ENCODE measurements around the gene GK. TPM values are rescaled to one million over a fixed set of nuclear protein-coding genes. Genes with fewer than 3 reads are reported as not detected.
"Not testable (repeated sequence)": the region's sequence is repeated elsewhere in the genome, so short reads cannot be mapped to it uniquely, and the experiment has no call there.

The GK gene
- total RNA-seq, 1 experiment from 2014 or later: 7.5 TPM

DNA sequence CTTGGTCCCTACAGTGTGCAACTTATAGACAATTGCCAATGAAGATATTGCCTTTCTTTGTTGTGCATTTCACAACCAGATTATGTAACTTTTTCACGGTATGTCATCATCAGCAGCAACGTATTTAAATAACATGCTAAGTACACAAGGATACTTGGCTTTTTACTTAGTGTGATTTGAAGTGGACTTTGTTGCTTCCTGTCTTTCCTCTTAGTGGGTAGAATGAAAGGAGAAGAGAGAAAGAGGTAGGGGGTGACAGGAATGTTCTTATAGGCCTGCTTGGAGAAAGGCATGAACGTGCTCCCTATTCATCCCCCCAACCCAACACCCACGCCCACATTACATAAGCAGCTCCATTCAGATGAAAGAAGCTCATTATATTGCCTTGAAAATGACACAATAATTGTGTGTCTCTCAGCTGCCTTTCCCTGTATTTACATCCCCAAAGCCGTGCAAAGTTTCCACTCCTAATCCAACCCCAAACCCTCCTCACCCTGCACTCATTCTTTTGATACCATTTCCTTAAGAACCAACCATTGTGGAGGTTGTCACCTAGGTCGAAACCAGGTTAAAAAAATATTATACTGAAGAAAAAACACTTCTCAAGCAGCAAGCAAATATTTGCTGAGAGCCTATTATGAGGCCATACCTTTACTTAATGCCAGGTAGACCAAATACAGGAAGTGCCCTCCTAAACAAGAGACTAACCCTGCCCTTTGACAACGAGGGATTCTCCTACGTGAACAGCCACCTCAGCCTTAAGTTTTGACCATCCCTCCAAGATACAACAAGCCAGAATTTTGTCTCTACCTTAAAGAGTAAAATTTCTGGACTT, 25.2 kb upstream of the GK start:
- no peak overlapping the region for H3K4me3 Mint-ChIP-seq

DNA sequence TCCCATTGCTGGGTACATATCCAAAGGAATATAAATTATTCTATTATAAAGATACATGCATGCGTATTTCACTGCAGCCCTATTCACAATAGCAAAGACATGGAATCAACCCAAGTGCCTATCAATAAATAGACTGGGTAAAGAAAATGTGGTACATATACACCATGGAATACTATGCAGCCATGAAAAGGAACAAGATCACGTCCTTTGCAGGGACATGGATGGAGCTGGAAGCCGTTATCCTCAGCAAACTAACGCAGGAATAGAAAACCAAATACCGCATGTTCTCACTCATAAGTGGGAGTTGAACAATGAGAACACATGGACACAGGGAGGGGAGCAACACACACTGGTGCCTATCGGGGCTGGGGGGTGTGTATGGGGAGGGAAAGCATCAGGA, 19.2 kb upstream of the GK start:
- ATAC-seq; H3K27ac Mint-ChIP-seq; H3K4me3 Mint-ChIP-seq; H3K27me3 Mint-ChIP-seq (ENCODE audit: low read depth); H3K9me3 Mint-ChIP-seq; CTCF ChIA-PET; DNase-seq (ENCODE audit: low spot score); POLR2A ChIA-PET; H3K36me3 Mint-ChIP-seq; H3K4me1 Mint-ChIP-seq: not testable (repeated sequence)

More for the DNA sequence above, 25.2 kb upstream of the GK start:
- Mint-ChIP-seq H3K4me1 (no peaks in the 10 kb centered on the region), H3K36me3 (no peaks in the 10 kb centered on the region), H3K27me3 (ENCODE audit: low read depth) (no peaks in the 10 kb centered on the region; the same call in 1 of the 2 replicates), H3K27ac (no peak overlapping the region), H3K9me3 (peaks cover 10% of the 10 kb centered on the region)
- TF ChIP-seq MXD4 (CRISPR knock-in tag; IDR thresholded peaks at IDR 0.05; ENCODE audit: borderline replicate concordance): no peak
- no peak for TF ChIP-seq CREB1 (CRISPR knock-in tag; IDR thresholded peaks at IDR 0.05)
- TF ChIP-seq GABPB1 (CRISPR knock-in tag; IDR thresholded peaks at IDR 0.05): peak; percentile 98
- CTCF ChIA-PET: no interaction called here
- DNase-seq (ENCODE audit: low spot score) (no peak), ATAC-seq (no peak)
- POLR2A ChIA-PET: no interaction called here

DNA sequence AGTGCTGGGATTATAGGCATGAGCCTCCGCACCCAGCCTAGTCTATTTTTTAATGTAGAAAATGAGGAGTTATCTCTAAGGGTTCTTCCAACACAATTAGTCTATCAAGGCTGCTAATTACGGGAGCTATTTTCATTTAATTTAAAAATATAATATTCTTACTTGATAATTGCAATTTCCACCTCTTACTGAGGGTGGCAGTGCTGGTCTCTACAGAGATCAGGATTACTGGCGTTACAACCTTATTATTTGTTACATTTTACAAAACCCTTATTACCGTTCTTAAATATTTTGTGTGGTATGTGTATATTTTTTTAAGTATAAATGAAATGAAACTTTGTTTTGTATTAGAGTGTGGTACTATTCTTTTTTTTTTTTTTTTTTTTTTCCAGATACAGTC, 17.6 kb upstream of the GK start:
- TF ChIP-seq, protein P1, sequence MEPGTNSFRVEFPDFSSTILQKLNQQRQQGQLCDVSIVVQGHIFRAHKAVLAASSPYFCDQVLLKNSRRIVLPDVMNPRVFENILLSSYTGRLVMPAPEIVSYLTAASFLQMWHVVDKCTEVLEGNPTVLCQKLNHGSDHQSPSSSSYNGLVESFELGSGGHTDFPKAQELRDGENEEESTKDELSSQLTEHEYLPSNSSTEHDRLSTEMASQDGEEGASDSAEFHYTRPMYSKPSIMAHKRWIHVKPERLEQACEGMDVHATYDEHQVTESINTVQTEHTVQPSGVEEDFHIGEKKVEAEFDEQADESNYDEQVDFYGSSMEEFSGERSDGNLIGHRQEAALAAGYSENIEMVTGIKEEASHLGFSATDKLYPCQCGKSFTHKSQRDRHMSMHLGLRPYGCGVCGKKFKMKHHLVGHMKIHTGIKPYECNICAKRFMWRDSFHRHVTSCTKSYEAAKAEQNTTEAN (CRISPR knock-in tag; IDR thresholded peaks at IDR 0.05): no peak
- TF ChIP-seq, protein P2, sequence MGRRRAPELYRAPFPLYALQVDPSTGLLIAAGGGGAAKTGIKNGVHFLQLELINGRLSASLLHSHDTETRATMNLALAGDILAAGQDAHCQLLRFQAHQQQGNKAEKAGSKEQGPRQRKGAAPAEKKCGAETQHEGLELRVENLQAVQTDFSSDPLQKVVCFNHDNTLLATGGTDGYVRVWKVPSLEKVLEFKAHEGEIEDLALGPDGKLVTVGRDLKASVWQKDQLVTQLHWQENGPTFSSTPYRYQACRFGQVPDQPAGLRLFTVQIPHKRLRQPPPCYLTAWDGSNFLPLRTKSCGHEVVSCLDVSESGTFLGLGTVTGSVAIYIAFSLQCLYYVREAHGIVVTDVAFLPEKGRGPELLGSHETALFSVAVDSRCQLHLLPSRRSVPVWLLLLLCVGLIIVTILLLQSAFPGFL (CRISPR knock-in tag; IDR thresholded peaks at IDR 0.05; ENCODE audit: borderline replicate concordance): no peak
- TF ChIP-seq ZNF416 (CRISPR knock-in tag; IDR thresholded peaks at IDR 0.05): no peak
- no peak for TF ChIP-seq NFE2L1 (CRISPR knock-in tag; IDR thresholded peaks at IDR 0.05)
- no peak for TF ChIP-seq ZNF317 (CRISPR knock-in tag; IDR thresholded peaks at IDR 0.05; ENCODE audit: borderline replicate concordance, low read depth)
- TF ChIP-seq, protein P3, sequence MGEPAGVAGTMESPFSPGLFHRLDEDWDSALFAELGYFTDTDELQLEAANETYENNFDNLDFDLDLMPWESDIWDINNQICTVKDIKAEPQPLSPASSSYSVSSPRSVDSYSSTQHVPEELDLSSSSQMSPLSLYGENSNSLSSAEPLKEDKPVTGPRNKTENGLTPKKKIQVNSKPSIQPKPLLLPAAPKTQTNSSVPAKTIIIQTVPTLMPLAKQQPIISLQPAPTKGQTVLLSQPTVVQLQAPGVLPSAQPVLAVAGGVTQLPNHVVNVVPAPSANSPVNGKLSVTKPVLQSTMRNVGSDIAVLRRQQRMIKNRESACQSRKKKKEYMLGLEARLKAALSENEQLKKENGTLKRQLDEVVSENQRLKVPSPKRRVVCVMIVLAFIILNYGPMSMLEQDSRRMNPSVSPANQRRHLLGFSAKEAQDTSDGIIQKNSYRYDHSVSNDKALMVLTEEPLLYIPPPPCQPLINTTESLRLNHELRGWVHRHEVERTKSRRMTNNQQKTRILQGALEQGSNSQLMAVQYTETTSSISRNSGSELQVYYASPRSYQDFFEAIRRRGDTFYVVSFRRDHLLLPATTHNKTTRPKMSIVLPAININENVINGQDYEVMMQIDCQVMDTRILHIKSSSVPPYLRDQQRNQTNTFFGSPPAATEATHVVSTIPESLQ (CRISPR knock-in tag; IDR thresholded peaks at IDR 0.05): no peak
- TF ChIP-seq, protein P4, sequence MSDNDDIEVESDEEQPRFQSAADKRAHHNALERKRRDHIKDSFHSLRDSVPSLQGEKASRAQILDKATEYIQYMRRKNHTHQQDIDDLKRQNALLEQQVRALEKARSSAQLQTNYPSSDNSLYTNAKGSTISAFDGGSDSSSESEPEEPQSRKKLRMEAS (CRISPR knock-in tag; IDR thresholded peaks at IDR 0.05): no peak
- TF ChIP-seq ZNF121 (CRISPR knock-in tag; IDR thresholded peaks at IDR 0.05): no peak
- TF ChIP-seq RORB (CRISPR knock-in tag; IDR thresholded peaks at IDR 0.05): no peak
- TF ChIP-seq GRHL2 (CRISPR knock-in tag; IDR thresholded peaks at IDR 0.05; ENCODE audit: insufficient replicate concordance, severe bottlenecking): no peak
- TF ChIP-seq ESRRA (CRISPR knock-in tag; IDR thresholded peaks at IDR 0.05; ENCODE audit: borderline replicate concordance): no peak
- TF ChIP-seq, protein P5, sequence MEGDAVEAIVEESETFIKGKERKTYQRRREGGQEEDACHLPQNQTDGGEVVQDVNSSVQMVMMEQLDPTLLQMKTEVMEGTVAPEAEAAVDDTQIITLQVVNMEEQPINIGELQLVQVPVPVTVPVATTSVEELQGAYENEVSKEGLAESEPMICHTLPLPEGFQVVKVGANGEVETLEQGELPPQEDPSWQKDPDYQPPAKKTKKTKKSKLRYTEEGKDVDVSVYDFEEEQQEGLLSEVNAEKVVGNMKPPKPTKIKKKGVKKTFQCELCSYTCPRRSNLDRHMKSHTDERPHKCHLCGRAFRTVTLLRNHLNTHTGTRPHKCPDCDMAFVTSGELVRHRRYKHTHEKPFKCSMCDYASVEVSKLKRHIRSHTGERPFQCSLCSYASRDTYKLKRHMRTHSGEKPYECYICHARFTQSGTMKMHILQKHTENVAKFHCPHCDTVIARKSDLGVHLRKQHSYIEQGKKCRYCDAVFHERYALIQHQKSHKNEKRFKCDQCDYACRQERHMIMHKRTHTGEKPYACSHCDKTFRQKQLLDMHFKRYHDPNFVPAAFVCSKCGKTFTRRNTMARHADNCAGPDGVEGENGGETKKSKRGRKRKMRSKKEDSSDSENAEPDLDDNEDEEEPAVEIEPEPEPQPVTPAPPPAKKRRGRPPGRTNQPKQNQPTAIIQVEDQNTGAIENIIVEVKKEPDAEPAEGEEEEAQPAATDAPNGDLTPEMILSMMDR (IDR thresholded peaks at IDR 0.05): no peak
- no peak for TF ChIP-seq GABPB1 (CRISPR knock-in tag; IDR thresholded peaks at IDR 0.05)
- no peak for TF ChIP-seq KAT7 (CRISPR knock-in tag; IDR thresholded peaks at IDR 0.05; ENCODE audit: borderline replicate concordance)
- TF ChIP-seq, protein P6, sequence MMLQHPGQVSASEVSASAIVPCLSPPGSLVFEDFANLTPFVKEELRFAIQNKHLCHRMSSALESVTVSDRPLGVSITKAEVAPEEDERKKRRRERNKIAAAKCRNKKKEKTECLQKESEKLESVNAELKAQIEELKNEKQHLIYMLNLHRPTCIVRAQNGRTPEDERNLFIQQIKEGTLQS (CRISPR knock-in tag; conservative IDR thresholded peaks at IDR 0.05): no peak
- TF ChIP-seq, protein P7, sequence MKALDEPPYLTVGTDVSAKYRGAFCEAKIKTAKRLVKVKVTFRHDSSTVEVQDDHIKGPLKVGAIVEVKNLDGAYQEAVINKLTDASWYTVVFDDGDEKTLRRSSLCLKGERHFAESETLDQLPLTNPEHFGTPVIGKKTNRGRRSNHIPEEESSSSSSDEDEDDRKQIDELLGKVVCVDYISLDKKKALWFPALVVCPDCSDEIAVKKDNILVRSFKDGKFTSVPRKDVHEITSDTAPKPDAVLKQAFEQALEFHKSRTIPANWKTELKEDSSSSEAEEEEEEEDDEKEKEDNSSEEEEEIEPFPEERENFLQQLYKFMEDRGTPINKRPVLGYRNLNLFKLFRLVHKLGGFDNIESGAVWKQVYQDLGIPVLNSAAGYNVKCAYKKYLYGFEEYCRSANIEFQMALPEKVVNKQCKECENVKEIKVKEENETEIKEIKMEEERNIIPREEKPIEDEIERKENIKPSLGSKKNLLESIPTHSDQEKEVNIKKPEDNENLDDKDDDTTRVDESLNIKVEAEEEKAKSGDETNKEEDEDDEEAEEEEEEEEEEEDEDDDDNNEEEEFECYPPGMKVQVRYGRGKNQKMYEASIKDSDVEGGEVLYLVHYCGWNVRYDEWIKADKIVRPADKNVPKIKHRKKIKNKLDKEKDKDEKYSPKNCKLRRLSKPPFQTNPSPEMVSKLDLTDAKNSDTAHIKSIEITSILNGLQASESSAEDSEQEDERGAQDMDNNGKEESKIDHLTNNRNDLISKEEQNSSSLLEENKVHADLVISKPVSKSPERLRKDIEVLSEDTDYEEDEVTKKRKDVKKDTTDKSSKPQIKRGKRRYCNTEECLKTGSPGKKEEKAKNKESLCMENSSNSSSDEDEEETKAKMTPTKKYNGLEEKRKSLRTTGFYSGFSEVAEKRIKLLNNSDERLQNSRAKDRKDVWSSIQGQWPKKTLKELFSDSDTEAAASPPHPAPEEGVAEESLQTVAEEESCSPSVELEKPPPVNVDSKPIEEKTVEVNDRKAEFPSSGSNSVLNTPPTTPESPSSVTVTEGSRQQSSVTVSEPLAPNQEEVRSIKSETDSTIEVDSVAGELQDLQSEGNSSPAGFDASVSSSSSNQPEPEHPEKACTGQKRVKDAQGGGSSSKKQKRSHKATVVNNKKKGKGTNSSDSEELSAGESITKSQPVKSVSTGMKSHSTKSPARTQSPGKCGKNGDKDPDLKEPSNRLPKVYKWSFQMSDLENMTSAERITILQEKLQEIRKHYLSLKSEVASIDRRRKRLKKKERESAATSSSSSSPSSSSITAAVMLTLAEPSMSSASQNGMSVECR (CRISPR knock-in tag; IDR thresholded peaks at IDR 0.05; ENCODE audit: borderline replicate concordance): no peak
- no peak for TF ChIP-seq RELA (CRISPR knock-in tag; IDR thresholded peaks at IDR 0.05; ENCODE audit: borderline replicate concordance)
- Mint-ChIP-seq H3K4me1 (no peaks in the 10 kb centered on the region), H3K9me3 (peaks cover 2% of the 10 kb centered on the region), H3K4me3 (no peak overlapping the region), H3K27ac (no peak overlapping the region), H3K36me3 (no peaks in the 10 kb centered on the region), H3K27me3 (ENCODE audit: low read depth) (no peaks in the 10 kb centered on the region)
- POLR2A ChIA-PET: no interaction called here
- ATAC-seq (no peak), DNase-seq (ENCODE audit: low spot score) (no peak)
- CTCF ChIA-PET: interaction anchor here (0.7 to 1.4 kb wide), 11 partner anchors 9 to 1981 kb away, joined by 3 to 7 read pairs (median 4); no protein-coding TSS in a partner anchor
